Camera-type eye (tissue), 1 donor: ENCODE results near the gene AXDND1. TPM values are rescaled to one million over a fixed set of nuclear protein-coding genes. Genes with fewer than 3 reads are reported as not detected.

Experiments used
- total RNA-seq: library from RNA; depleted of rRNA; stranded (reverse); fragments of >200 nt; gene quantifications from one replicate; pipeline ENCODE4 v1.2.3, GENCODE V29; 2014

AXDND1 gene
- total RNA-seq, result 1.8 TPM

GRCh38 chr1:179365342-179366092, at the start of gene AXDND1:
TSS of gene AXDND1 (plus strand) at chr1:179365971. CDS start at chr1:179366510, 539 bp downstream.

GRCh38 chr1:179575497-179576314, 209.9 kb downstream of the AXDND1 start, which contains the start of gene NPHS2:
TSS of gene NPHS2 (minus strand) at chr1:179575948. CDS start at chr1:179575864, 84 bp downstream.

GRCh38 chr1:179591592-179592580, 226.1 kb downstream of the AXDND1 start, which contains the start of gene TDRD5:
TSS of gene TDRD5 (plus strand) at chr1:179591832. CDS start at chr1:179592616, 784 bp downstream.

Other genes starting within 250 kb of the AXDND1 start
- 39.9 TPM for gene ABL2, start 136.3 kb upstream of the AXDND1 start, total RNA-seq
- gene SOAT1, start 72.2 kb upstream of the AXDND1 start, total RNA-seq, result 17.6 TPM
- not detected for gene NPHS2, start 210.0 kb downstream of the AXDND1 start, total RNA-seq
- 0.99 TPM for gene TDRD5, start 225.9 kb downstream of the AXDND1 start, total RNA-seq